ENCODE measurements around the gene APOBEC3F. TPM values are rescaled to one million over a fixed set of nuclear protein-coding genes. Genes with fewer than 3 reads are reported as not detected.
A peak's percentile ranks its signal among the peaks of the same experiment; 100 is the strongest.
"Not testable (repeated sequence)": the region's sequence is repeated elsewhere in the genome, so short reads cannot be mapped to it uniquely, and the experiment has no call there.

APOBEC3F gene
- total RNA-seq, 2 donors from 2014 or later, result 0.49 to 0.95 TPM

DNA sequence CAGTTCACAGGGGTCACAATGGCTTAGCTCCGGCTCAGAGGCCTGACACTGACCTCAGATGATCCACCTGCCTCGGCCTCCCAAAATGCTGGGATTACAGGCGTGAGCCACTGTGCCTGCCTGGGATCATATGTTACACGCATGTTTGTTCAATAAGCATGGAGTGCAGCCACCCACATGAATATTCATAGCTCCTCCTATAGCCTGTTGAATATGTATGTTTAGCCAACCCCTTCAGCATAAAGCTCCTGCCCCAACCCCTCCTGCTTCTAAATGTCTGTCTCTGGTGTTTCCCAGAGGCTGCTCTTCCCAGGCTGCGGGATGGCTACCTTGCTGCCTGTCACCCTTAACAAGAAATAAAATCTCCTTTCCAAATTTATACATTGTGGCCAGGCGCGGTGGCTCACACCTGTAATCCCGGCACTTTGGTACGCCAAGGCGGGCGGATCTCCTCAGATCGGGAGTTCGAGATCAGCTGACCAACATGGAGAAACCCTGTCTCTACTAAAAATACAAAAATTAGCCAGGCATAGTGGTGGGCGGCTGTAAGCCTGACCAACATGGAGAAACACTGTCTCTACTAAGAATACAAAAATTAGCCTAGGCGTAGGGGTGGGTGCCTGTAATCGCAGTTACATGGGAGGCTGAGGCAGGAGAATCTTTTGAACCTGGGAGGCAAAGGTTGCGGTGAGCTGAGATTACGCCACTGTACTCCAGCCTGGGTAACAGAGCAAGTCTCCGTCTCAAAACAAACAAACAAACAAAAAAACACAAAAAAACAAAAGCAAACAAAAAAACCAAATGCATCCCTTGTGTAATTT lies 1.1 kb upstream of the APOBEC3F start:
- H3K9me3 ChIP-seq, result no peaks in the 10 kb centered on the region
- TF ChIP-seq, protein P1, sequence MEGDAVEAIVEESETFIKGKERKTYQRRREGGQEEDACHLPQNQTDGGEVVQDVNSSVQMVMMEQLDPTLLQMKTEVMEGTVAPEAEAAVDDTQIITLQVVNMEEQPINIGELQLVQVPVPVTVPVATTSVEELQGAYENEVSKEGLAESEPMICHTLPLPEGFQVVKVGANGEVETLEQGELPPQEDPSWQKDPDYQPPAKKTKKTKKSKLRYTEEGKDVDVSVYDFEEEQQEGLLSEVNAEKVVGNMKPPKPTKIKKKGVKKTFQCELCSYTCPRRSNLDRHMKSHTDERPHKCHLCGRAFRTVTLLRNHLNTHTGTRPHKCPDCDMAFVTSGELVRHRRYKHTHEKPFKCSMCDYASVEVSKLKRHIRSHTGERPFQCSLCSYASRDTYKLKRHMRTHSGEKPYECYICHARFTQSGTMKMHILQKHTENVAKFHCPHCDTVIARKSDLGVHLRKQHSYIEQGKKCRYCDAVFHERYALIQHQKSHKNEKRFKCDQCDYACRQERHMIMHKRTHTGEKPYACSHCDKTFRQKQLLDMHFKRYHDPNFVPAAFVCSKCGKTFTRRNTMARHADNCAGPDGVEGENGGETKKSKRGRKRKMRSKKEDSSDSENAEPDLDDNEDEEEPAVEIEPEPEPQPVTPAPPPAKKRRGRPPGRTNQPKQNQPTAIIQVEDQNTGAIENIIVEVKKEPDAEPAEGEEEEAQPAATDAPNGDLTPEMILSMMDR (IDR thresholded peaks at IDR 0.05), result no peak
- ATAC-seq (ENCODE audit: insufficient number of reproducible peaks, low FRiP score, low read depth), result no peak
- H3K27ac ChIP-seq, result peak overlapping the region in 1 of 2 donors; percentile 83
- H3K27me3 ChIP-seq (replicated peaks; ENCODE audit: insufficient read depth), result no peaks in the 10 kb centered on the region
- peaks cover 0 to 9% of the 10 kb centered on the region in 2 donors for H3K4me1 ChIP-seq (ENCODE audit: control insufficient read depth in 1 of 2, low read depth in 2 of 2)
- peak overlapping the region; percentile 93 for H3K4me3 ChIP-seq
- DNase-seq (ENCODE audit: low spot score), result no peak
- H3K36me3 ChIP-seq, result no peaks in the 10 kb centered on the region

DNA sequence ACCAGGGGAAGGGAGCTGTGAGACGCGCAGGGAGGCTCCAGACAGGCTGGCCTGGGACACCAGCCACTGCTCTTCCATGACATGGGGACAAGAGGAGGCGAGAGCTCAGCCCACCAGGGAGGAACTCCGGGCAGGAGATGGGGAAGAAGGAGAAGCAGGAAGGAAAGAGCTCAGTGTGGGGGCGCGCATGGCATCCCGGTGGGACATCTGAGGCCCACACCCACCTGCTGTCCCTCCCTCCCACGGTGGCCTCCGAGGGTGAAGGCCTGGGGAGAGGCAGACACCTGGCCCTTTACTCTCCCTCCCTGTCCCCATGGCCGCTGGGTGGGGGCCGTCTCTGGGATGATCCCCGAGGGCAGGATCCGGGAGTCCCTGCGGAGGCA lies 518 bp upstream of the APOBEC3F start:
- not testable (repeated sequence) for H3K36me3 ChIP-seq; H3K27me3 ChIP-seq (replicated peaks; ENCODE audit: insufficient read depth); DNase-seq (ENCODE audit: low spot score); H3K4me1 ChIP-seq (ENCODE audit: control insufficient read depth in 1 of 2, low read depth in 2 of 2); H3K9me3 ChIP-seq
- ATAC-seq (ENCODE audit: insufficient number of reproducible peaks, low FRiP score, low read depth), result peak; percentile 45
- Histone ChIP-seq H3K27ac (peak overlapping the region in 1 of 2 donors; percentile 83), H3K4me3 (peak overlapping the region; percentile 93)

DNA sequence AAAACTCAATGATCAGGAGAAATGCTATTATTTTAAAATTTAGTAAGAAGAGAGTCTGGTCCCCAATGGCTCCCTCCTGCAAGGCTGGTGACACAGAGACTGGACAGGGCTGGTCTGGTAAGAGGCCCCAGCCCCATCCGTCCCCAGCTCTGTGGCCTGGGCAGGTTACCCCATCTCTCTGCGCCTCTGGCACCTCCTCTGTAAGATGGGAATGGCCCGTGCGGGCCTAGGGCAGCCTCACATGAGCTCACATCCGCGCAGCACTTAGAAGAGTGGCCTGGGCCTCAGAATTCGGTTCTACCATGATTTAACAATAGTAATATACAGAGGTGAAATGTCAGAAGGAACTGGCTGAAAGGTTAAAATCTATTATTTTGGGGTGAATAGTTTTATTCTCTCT lies 1.2 kb downstream of the APOBEC3F start:
- H3K4me3 ChIP-seq, result no peak overlapping the region
- H3K36me3 ChIP-seq, result no peaks in the 10 kb centered on the region
- ATAC-seq (ENCODE audit: insufficient number of reproducible peaks, low FRiP score, low read depth), result no peak
- H3K27ac ChIP-seq, result no peak overlapping the region
- TF ChIP-seq, protein P1 (IDR thresholded peaks at IDR 0.05), result no peak
- H3K9me3 ChIP-seq, result no peaks in the 10 kb centered on the region
- no peaks in the 10 kb centered on the region for H3K27me3 ChIP-seq (replicated peaks; ENCODE audit: insufficient read depth)
- DNase-seq (ENCODE audit: low spot score), result no peak
- H3K4me1 ChIP-seq (ENCODE audit: control insufficient read depth in 1 of 2, low read depth in 2 of 2), result peaks cover 0 to 9% of the 10 kb centered on the region in 2 donors

DNA sequence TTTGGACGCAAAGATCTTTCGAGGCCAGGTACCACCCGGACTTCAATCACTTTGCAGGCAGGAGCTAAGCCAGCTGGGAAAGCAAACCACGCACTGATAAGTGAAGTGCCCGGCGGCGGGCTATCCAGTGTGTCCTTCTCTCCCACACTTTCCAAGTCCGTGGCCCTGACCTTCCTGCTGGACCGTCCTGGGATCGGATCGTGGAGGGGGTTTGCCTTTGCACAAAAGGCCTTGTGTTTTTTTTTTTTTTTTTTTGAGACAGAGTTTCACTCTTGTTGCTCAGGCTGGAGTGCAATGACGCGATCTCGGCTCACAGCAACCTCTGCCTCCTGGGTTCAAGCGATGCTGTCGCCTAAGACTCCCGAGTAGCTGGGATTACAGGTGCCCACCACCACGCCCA lies 2.4 kb downstream of the APOBEC3F start:
- H3K27me3 ChIP-seq (replicated peaks; ENCODE audit: insufficient read depth); ATAC-seq (ENCODE audit: insufficient number of reproducible peaks, low FRiP score, low read depth); H3K4me3 ChIP-seq; DNase-seq (ENCODE audit: low spot score); H3K4me1 ChIP-seq (ENCODE audit: control insufficient read depth in 1 of 2, low read depth in 2 of 2); H3K9me3 ChIP-seq; H3K36me3 ChIP-seq; H3K27ac ChIP-seq: not testable (repeated sequence)

DNA sequence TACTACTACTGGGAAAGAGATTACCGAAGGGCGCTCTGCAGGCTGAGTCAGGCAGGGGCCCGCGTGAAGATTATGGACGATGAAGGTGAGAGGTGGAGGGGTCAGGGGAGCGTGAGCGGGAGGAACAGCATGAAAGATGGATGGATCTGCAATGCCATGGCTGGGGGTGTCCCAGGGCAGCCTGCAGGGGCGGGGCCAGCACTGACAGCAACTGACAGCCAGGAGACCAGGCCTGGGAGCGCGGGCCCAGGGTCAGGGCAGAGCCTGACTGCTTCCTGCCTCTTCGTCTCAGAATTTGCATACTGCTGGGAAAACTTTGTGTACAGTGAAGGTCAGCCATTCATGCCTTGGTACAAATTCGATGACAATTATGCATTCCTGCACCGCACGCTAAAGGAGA lies 4.5 kb downstream of the APOBEC3F start:
- not testable (repeated sequence) for H3K27me3 ChIP-seq (replicated peaks; ENCODE audit: insufficient read depth); H3K4me1 ChIP-seq (ENCODE audit: control insufficient read depth in 1 of 2, low read depth in 2 of 2); H3K36me3 ChIP-seq; DNase-seq (ENCODE audit: low spot score); ATAC-seq (ENCODE audit: insufficient number of reproducible peaks, low FRiP score, low read depth); H3K4me3 ChIP-seq; H3K27ac ChIP-seq; H3K9me3 ChIP-seq

DNA sequence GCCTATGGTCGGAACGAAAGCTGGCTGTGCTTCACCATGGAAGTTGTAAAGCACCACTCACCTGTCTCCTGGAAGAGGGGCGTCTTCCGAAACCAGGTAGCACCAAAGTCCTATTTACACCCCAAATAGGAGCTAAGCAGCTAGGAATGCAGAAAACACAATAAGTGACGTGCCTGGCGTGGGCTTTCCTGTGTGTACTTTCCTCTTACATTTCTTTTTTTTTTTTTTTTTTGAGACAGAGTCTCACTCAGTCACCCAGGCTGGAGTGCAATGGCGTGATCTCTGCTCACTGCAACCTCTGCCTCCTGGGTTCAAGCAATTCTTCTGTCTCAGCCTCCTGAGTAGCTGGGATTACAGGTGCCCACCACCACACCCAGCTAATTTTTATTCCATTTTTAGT lies 8.8 kb downstream of the APOBEC3F start:
- not testable (repeated sequence) for H3K4me3 ChIP-seq; H3K36me3 ChIP-seq; H3K4me1 ChIP-seq (ENCODE audit: control insufficient read depth in 1 of 2, low read depth in 2 of 2); ATAC-seq (ENCODE audit: insufficient number of reproducible peaks, low FRiP score, low read depth); DNase-seq (ENCODE audit: low spot score); H3K9me3 ChIP-seq; H3K27ac ChIP-seq; H3K27me3 ChIP-seq (replicated peaks; ENCODE audit: insufficient read depth)

DNA sequence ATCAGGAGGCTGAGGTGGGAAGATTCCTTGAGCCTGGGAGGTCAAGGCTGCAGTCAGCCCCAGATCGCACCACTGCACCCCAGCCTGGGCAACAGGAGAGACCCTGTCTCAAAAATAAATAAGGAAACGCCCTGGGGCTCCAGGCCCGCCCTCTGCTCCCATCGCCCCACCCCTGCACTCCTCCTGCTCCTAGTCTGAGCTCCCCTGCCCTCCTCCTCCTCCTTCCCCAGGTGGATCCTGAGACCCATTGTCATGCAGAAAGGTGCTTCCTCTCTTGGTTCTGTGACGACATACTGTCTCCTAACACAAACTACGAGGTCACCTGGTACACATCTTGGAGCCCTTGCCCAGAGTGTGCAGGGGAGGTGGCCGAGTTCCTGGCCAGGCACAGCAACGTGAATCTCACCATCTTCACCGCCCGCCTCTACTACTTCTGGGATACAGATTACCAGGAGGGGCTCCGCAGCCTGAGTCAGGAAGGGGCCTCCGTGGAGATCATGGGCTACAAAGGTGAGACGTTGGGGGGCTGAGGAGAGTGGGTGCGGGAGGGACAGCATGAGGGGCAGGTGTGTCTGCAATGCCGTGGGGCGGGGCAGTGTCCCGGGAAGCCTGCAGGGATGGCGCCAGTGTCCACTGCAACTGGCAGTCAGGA lies 11.3 kb downstream of the APOBEC3F start:
- not testable (repeated sequence) for ATAC-seq (ENCODE audit: insufficient number of reproducible peaks, low FRiP score, low read depth); H3K4me3 ChIP-seq; H3K36me3 ChIP-seq

More for the DNA sequence above, 11.3 kb downstream of the APOBEC3F start:
- not testable (repeated sequence) for DNase-seq (ENCODE audit: low spot score); H3K9me3 ChIP-seq; H3K4me1 ChIP-seq (ENCODE audit: control insufficient read depth in 1 of 2, low read depth in 2 of 2); H3K27ac ChIP-seq; H3K27me3 ChIP-seq (replicated peaks; ENCODE audit: insufficient read depth)
